ENCODE results near the gene GNB5.
"Not testable (repeated sequence)": the region's sequence is repeated elsewhere in the genome, so short reads cannot be mapped to it uniquely, and the experiment has no call there.

GNB5 gene

GRCh38 chr15:52191207-52191606 is at the start of gene GNB5:
TSS of gene GNB5 (minus strand) at chr15:52191392. CDS start at chr15:52184676, 6,716 bp downstream.
- DNase-seq = no peak

GRCh38 chr15:52240166-52240565 is 49.0 kb upstream of the GNB5 start:
- DNase-seq = no peak

GRCh38 chr15:52238989-52239525 is 47.9 kb upstream of the GNB5 start:
- DNase-seq = not testable (repeated sequence)

- no peak for DNase-seq
Observed at GRCh38 chr15:52238149-52238548, 47.0 kb upstream of the GNB5 start.

GRCh38 chr15:52236013-52236412 is 44.8 kb upstream of the GNB5 start:
- DNase-seq = no peak

- DNase-seq = no peak
Observed at GRCh38 chr15:52234596-52235541, 43.7 kb upstream of the GNB5 start.

GRCh38 chr15:52233405-52233804 is 42.2 kb upstream of the GNB5 start:
- DNase-seq = no peak

GRCh38 chr15:52232327-52232726 is 41.1 kb upstream of the GNB5 start:
- DNase-seq = no peak

- no peak for DNase-seq
Observed at GRCh38 chr15:52230073-52230472, 38.9 kb upstream of the GNB5 start.

GRCh38 chr15:52228921-52229320 is 37.7 kb upstream of the GNB5 start:
- DNase-seq = no peak

GRCh38 chr15:52227456-52227855 is 36.3 kb upstream of the GNB5 start:
- peak; percentile 64 for DNase-seq

- DNase-seq = no peak
Observed at GRCh38 chr15:52225230-52225629, 34.0 kb upstream of the GNB5 start.

- DNase-seq = no peak
Observed at GRCh38 chr15:52224211-52224610, 33.0 kb upstream of the GNB5 start.

GRCh38 chr15:52221730-52222129 is 30.5 kb upstream of the GNB5 start:
- no peak for DNase-seq

- DNase-seq = no peak
Observed at GRCh38 chr15:52220937-52221660, 29.9 kb upstream of the GNB5 start.

GRCh38 chr15:52220251-52220650 is 29.1 kb upstream of the GNB5 start:
- DNase-seq = no peak

GRCh38 chr15:52218816-52219215 is 27.6 kb upstream of the GNB5 start:
- DNase-seq = no peak

- DNase-seq = no peak
Observed at GRCh38 chr15:52218371-52218770, 27.2 kb upstream of the GNB5 start.

GRCh38 chr15:52217186-52217585 is 26.0 kb upstream of the GNB5 start:
- no peak for DNase-seq

GRCh38 chr15:52214553-52214952 is 23.4 kb upstream of the GNB5 start:
- DNase-seq = no peak

GRCh38 chr15:52213206-52213605 is 22.0 kb upstream of the GNB5 start:
- DNase-seq = no peak

GRCh38 chr15:52208306-52208946 is 17.2 kb upstream of the GNB5 start:
- peak; percentile 41 for DNase-seq

GRCh38 chr15:52207191-52207590 is 16.0 kb upstream of the GNB5 start:
- no peak for DNase-seq

Data from left hindlimb (tissue), 1 donor.